Measurements from ENCODE around the gene NOS3. TPM values are rescaled to one million over a fixed set of nuclear protein-coding genes. Genes with fewer than 3 reads are reported as not detected.
A peak's percentile ranks its signal among the peaks of the same experiment; 100 is the strongest.

Gene NOS3
- total and polyA plus RNA-seq, 2 of the 13 experiments (the other 11 are each of a cell fraction or from before 2014, with no cell fraction given), result 3.7 to 7.5 TPM

DNA sequence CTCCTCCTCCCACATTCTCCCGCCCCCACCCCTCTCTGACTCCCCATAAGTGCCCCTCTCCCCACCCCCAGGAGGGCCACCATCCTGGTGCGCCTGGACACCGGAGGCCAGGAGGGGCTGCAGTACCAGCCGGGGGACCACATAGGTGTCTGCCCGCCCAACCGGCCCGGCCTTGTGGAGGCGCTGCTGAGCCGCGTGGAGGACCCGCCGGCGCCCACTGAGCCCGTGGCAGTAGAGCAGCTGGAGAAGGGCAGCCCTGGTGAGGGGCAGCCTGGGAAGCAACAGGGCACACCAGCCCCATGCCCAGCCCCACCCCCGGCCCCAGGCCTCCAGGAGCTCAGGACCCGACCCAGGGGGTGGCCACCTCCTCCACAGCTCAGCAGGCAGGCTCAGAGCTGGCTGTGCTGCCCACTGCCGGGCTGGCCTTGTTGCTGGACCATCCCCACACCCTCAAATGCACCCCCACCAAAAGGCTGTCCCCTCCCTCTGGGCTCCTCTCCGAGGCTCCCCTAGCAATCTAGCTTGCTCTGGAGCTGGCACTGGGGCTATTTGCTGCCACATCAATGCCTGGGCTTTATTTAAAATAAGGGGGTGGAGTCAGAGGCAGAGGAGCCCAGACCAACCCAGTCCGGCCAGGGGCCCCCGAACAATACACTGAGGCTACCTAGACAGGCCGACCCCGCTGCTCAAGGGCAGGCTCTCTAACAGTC lies 18.7 kb downstream of the NOS3 start:
- 14% methylated on average over 7 of the region's 22 CpGs for WGBS (ENCODE audit: low lambda C conversion rate)
- no TSS peak for BruUV-seq (replicated peaks)
- Histone ChIP-seq H3K9me3 (ENCODE audit: low read length) (no peaks in the 10 kb centered on the region), H2AFZ (ENCODE audit: low read length) (no peak overlapping the region), H3K36me3 (replicated peaks in 1 of 2; ENCODE audit: control insufficient read depth in 1 of 2, insufficient read depth in 2 of 2, low read length in 2 of 2) (no peaks in the 10 kb centered on the region; a peak in 1 of 5 replicates), H3K4me3 (replicated peaks in 1 of 3; ENCODE audit: insufficient read depth in 1 of 3, low read depth in 2 of 3, low read length in 3 of 3) (peak overlapping the region; percentile 62 to 77 (median 76)), H3K27ac (ENCODE audit: extremely low read length, insufficient read depth, low read length) (peak overlapping the region; percentile 55), H4K20me1 (ENCODE audit: insufficient read depth, low read length) (no peaks in the 10 kb centered on the region), H3K79me2 (ENCODE audit: insufficient read depth, low read length) (no peaks in the 10 kb centered on the region), H3K27me3 (ENCODE audit: control insufficient read depth in 1 of 2, insufficient read depth in 2 of 2, low read length in 2 of 2) (peaks cover 0 to under 1% of the 10 kb centered on the region in 2 experiments; a peak in 1 of 5 replicates), H3K4me2 (ENCODE audit: low read depth, low read length) (peak overlapping the region; percentile 98), H3K4me1 (ENCODE audit: insufficient read depth, low read length) (peaks cover 88% of the 10 kb centered on the region), H3K9ac (ENCODE audit: insufficient read depth, low read depth, low read length) (peak overlapping the region; percentile 64)
- FAIRE-seq, result no peak
- intact Hi-C loops (cut with micrococcal nuclease; ENCODE audit: unreplicated experiment), result no loop called here
- CTCF ChIA-PET (ENCODE audit: low intra/inter-chr PET ratio, low total read pairs), result no interaction called here
- POLR2A ChIA-PET, result interaction anchor here (0.9 to 5.2 kb wide), 8 partner anchors 10 to 76 kb away, joined by 3 to 31 read pairs (median 6); partner anchors contain the start of genes ABCB8, CDK5, FASTK and NOS3
- in situ Hi-C loops (cut with HindIII; ENCODE audit: extremely low pct_ligation_motif_present, low pct_unique_long_range_greater_than_20kb), result no loop called here
- peak; percentile 43 for DNase-seq (ENCODE audit: low spot score)
- ATAC-seq, result peak; percentile 46
- TF ChIP-seq, protein P1, sequence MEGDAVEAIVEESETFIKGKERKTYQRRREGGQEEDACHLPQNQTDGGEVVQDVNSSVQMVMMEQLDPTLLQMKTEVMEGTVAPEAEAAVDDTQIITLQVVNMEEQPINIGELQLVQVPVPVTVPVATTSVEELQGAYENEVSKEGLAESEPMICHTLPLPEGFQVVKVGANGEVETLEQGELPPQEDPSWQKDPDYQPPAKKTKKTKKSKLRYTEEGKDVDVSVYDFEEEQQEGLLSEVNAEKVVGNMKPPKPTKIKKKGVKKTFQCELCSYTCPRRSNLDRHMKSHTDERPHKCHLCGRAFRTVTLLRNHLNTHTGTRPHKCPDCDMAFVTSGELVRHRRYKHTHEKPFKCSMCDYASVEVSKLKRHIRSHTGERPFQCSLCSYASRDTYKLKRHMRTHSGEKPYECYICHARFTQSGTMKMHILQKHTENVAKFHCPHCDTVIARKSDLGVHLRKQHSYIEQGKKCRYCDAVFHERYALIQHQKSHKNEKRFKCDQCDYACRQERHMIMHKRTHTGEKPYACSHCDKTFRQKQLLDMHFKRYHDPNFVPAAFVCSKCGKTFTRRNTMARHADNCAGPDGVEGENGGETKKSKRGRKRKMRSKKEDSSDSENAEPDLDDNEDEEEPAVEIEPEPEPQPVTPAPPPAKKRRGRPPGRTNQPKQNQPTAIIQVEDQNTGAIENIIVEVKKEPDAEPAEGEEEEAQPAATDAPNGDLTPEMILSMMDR (CRISPR knock-in tag; IDR thresholded peaks at IDR 0.05), result peak; percentile 64
- TF ChIP-seq GABPB1 (CRISPR knock-in tag; IDR thresholded peaks at IDR 0.05) (no peak), FOXP1 (IDR thresholded peaks at IDR 0.05) (no peak), FOXP1 (CRISPR knock-in tag; IDR thresholded peaks at IDR 0.05) (no peak), POLR2AphosphoS5 (IDR thresholded peaks at IDR 0.05; ENCODE audit: low read depth, low read length) (peak; percentile 45; the same call in 1 of the 2 replicates), RCOR2 (CRISPR knock-in tag; IDR thresholded peaks at IDR 0.05) (no peak), POLR2AphosphoS2 (IDR thresholded peaks at IDR 0.05; ENCODE audit: low read depth, low read length) (no peak), YEATS4 (CRISPR knock-in tag; IDR thresholded peaks at IDR 0.05; ENCODE audit: borderline replicate concordance) (no peak), FOXK2 (IDR thresholded peaks at IDR 0.05) (no peak), ZNF121 (CRISPR knock-in tag; IDR thresholded peaks at IDR 0.05) (no peak), RAD21 (CRISPR knock-in tag; IDR thresholded peaks at IDR 0.05) (peak; percentile 54; the same call in 1 of the 2 replicates), GTF3A (CRISPR knock-in tag; conservative IDR thresholded peaks at IDR 0.05) (no peak), MYC (CRISPR knock-in tag; IDR thresholded peaks at IDR 0.05; ENCODE audit: borderline replicate concordance) (peak; percentile 52; the same call in 1 of the 2 replicates), ZNF432 (CRISPR knock-in tag; IDR thresholded peaks at IDR 0.05; ENCODE audit: borderline replicate concordance) (no peak), ZNF230 (CRISPR knock-in tag; IDR thresholded peaks at IDR 0.05) (no peak), MXD4 (CRISPR knock-in tag; IDR thresholded peaks at IDR 0.05) (peak; percentile 4; the same call in 1 of the 2 replicates), NCOA2 (CRISPR knock-in tag; IDR thresholded peaks at IDR 0.05) (no peak), NCOA1 (CRISPR knock-in tag; IDR thresholded peaks at IDR 0.05) (0 out of 2 replicates have a peak, but pooled peaks have one; percentile 75)
- TF ChIP-seq, protein P2, sequence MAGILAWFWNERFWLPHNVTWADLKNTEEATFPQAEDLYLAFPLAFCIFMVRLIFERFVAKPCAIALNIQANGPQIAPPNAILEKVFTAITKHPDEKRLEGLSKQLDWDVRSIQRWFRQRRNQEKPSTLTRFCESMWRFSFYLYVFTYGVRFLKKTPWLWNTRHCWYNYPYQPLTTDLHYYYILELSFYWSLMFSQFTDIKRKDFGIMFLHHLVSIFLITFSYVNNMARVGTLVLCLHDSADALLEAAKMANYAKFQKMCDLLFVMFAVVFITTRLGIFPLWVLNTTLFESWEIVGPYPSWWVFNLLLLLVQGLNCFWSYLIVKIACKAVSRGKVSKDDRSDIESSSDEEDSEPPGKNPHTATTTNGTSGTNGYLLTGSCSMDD (CRISPR knock-in tag; IDR thresholded peaks at IDR 0.05), result no peak
- TF ChIP-seq, protein P3, sequence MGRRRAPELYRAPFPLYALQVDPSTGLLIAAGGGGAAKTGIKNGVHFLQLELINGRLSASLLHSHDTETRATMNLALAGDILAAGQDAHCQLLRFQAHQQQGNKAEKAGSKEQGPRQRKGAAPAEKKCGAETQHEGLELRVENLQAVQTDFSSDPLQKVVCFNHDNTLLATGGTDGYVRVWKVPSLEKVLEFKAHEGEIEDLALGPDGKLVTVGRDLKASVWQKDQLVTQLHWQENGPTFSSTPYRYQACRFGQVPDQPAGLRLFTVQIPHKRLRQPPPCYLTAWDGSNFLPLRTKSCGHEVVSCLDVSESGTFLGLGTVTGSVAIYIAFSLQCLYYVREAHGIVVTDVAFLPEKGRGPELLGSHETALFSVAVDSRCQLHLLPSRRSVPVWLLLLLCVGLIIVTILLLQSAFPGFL (CRISPR knock-in tag; IDR thresholded peaks at IDR 0.05), result no peak
- TF ChIP-seq, protein P4, sequence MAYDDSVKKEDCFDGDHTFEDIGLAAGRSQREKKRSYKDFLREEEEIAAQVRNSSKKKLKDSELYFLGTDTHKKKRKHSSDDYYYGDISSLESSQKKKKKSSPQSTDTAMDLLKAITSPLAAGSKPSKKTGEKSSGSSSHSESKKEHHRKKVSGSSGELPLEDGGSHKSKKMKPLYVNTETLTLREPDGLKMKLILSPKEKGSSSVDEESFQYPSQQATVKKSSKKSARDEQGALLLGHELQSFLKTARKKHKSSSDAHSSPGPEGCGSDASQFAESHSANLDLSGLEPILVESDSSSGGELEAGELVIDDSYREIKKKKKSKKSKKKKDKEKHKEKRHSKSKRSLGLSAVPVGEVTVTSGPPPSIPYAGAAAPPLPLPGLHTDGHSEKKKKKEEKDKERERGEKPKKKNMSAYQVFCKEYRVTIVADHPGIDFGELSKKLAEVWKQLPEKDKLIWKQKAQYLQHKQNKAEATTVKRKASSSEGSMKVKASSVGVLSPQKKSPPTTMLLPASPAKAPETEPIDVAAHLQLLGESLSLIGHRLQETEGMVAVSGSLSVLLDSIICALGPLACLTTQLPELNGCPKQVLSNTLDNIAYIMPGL (CRISPR knock-in tag; IDR thresholded peaks at IDR 0.05; ENCODE audit: borderline replicate concordance in 1 of 2, low read depth in 1 of 2), result peak in 1 of 2 experiments; percentile 37; a peak in 1 of 4 replicates
